Measurements from ENCODE around the gene GFAP.

The GFAP gene

DNA sequence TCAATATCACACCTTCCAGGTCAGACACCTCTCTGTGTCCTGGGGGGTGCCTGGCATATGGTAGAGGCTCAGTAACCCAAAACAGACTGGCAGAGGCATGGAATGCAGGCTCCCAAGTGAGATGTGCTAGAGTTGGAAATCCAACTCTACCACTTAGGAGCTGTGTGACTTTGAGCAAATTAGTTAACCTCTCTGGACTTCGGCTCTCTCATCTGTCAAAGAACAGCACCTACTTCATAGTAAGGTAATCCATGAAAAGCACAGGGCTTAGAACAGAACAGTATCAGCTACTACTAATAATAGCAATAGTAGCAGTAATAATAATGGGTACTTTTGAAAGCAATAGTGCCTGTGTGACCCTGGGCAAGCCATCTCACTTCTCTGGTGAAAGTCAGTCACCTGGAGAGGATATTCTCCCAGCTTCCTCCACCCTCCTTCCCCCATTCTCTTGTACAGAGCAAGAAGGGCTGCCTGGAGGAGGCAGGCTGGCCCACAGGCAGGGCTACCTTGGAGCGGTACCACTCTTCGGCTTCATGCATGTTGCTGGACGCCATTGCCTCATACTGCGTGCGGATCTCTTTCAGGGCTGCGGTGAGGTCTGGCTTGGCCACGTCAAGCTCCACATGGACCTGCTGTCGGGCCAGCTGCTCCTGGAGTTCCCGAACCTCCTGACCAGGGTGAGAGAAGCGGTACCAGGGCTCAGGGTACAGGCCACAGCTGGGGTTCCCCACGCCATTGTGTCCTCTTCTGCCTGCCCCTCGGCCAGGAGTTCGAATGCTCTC lies 2.3 kb downstream of the GFAP start:
- no peak for DNase-seq (ENCODE audit: low read depth, low spot score)
- Histone ChIP-seq H3K9me3 (ENCODE audit: insufficient read depth, low read length) (no peaks in the 10 kb centered on the region), H3K36me3 (ENCODE audit: insufficient read depth, insufficient read length, low read length) (no peaks in the 10 kb centered on the region), H3K4me3 (ENCODE audit: insufficient read length, low read depth) (no peak overlapping the region), H3K4me1 (ENCODE audit: insufficient read depth, insufficient read length) (peaks cover 16% of the 10 kb centered on the region), H3K27me3 (ENCODE audit: insufficient read depth, insufficient read length) (peaks cover 22% of the 10 kb centered on the region), H3K9ac (ENCODE audit: insufficient read length, low read depth) (no peak overlapping the region)
- TF ChIP-seq YY1 (IDR thresholded peaks at IDR 0.05; ENCODE audit: insufficient read depth, insufficient read length), result no peak
- no peak for TF ChIP-seq SUZ12 (IDR thresholded peaks at IDR 0.05; ENCODE audit: extremely low read depth, insufficient read depth, insufficient read length)
- TF ChIP-seq ZNF274 (IDR thresholded peaks at IDR 0.05; ENCODE audit: low read depth, low read length), result no peak

DNA sequence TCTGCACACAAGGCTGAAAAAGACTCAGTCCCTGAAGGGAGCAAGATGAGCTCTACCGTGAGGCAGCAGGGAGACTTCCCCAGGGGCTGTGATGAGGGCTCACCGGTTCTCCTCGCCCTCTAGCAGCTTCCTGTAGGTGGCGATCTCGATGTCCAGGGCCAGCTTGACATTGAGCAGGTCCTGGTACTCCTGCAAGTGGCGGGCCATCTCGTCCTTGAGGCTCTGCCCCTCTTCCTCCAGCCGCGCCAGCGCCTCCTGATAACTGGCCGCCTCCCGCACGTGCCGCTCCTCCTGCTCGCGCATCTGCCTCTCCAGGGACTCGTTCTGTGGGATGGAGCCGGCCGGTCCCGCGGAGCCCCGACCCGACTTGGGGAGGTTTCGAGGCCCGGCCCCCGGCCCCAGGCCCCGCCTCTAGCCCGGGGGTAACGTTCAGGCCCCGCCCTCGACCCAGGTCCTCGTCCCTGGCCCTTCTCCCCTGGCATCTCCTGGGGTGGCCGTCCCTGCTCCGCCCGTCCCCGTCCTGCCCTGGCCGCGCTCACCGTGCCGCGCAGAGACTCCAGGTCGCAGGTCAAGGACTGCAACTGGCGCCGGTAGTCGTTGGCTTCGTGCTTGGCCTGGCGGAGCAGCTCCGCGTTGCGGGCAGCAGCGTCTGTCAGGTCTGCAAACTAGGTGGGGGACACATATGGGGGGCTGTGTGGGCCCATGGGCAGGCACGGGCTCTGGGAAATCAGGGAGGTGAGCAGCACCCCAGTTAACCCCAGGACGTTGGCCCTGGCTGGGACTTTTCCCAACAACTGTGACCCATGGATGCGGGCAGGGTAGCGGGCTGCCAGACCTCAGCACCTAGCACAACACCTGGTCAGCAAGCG lies 3.9 kb downstream of the GFAP start:
- TF ChIP-seq YY1 (IDR thresholded peaks at IDR 0.05; ENCODE audit: insufficient read depth, insufficient read length) (no peak), SUZ12 (IDR thresholded peaks at IDR 0.05; ENCODE audit: extremely low read depth, insufficient read depth, insufficient read length) (no peak), ZNF274 (IDR thresholded peaks at IDR 0.05; ENCODE audit: low read depth, low read length) (no peak)
- Histone ChIP-seq H3K4me1 (ENCODE audit: insufficient read depth, insufficient read length) (peaks cover 17% of the 10 kb centered on the region), H3K9me3 (ENCODE audit: insufficient read depth, low read length) (no peaks in the 10 kb centered on the region), H3K27me3 (ENCODE audit: insufficient read depth, insufficient read length) (peaks cover 22% of the 10 kb centered on the region), H3K9ac (ENCODE audit: insufficient read length, low read depth) (peak overlapping the region; percentile 45), H3K36me3 (ENCODE audit: insufficient read depth, insufficient read length, low read length) (no peaks in the 10 kb centered on the region), H3K4me3 (ENCODE audit: insufficient read length, low read depth) (peak overlapping the region; percentile 40)
- peak; percentile 49 for DNase-seq (ENCODE audit: low read depth, low spot score)

DNA sequence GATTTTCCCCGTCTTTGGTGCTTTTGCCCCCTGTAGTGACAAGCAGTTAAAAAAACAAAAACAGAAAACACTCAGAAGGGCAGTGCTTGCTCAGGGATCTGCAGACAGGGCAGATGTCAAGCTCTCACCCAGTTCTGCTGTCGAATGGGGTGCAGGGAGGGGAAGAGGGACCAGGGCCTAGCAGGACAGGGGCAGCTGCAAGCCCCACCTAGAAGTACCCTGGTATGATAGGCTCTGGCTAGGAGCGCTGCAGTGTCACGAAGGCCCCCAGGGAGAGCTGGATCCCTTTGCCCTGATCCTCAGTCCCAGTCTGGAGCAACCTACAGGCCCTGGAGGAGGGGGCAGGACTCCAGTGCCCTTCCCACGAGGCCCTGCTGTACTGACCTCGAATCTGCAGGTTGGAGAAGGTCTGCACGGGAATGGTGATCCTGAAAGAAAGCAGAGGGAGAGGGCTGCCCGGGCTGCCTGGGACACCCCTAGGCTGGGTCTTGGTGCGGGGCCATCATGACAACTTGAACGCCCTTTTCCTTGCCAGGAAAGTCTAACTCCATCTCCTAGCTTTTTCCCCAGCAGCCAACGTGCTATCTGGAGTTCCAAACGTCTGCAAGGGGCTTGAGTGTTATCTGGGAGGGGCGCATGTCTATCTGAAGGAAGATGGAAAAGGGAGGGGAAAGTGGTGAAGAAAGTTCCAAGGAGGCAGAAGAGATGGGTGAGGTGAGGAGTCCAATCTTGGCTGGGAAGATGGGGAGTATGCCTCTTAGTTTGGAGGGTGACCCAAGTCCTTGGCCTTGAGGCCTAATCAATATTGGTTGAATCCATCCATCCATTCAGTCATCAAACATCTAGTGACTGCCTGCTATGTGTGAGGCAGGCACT lies 4.8 kb downstream of the GFAP start:
- no peaks in the 10 kb centered on the region for H3K36me3 ChIP-seq (ENCODE audit: insufficient read depth, insufficient read length, low read length)
- peak overlapping the region; percentile 45 for H3K9ac ChIP-seq (ENCODE audit: insufficient read length, low read depth)
- H3K4me1 ChIP-seq (ENCODE audit: insufficient read depth, insufficient read length), result peaks cover 25% of the 10 kb centered on the region
- H3K27me3 ChIP-seq (ENCODE audit: insufficient read depth, insufficient read length), result peaks cover 22% of the 10 kb centered on the region
- no peaks in the 10 kb centered on the region for H3K9me3 ChIP-seq (ENCODE audit: insufficient read depth, low read length)
- DNase-seq (ENCODE audit: low read depth, low spot score), result no peak
- TF ChIP-seq ZNF274 (IDR thresholded peaks at IDR 0.05; ENCODE audit: low read depth, low read length) (no peak), YY1 (IDR thresholded peaks at IDR 0.05; ENCODE audit: insufficient read depth, insufficient read length) (no peak), SUZ12 (IDR thresholded peaks at IDR 0.05; ENCODE audit: extremely low read depth, insufficient read depth, insufficient read length) (no peak)
- no peak overlapping the region for H3K4me3 ChIP-seq (ENCODE audit: insufficient read length, low read depth)

DNA sequence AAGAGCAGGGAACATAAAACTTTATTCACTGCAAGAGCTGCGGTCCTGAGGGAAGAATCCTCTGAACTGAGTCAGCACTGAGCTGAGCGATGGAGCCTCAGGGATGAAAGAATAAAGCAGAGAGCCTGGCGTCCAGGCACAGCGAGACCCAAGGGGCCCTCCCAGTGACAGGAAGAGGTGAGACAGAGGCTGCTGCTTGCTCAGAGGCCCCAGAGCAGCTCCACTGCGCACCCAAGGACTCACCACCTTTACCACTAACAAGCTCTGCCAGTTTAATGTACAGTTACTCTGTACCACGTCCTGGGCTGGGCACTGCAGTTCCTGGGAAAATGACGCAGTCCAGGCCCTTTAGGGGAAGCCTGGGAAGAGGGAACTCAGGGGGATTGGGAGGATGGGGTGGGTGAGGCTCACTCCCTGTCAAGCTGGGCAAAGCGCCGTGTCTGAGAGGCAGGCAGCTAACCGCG lies 5.6 kb downstream of the GFAP start:
- TF ChIP-seq SUZ12 (IDR thresholded peaks at IDR 0.05; ENCODE audit: extremely low read depth, insufficient read depth, insufficient read length), result no peak
- TF ChIP-seq ZNF274 (IDR thresholded peaks at IDR 0.05; ENCODE audit: low read depth, low read length), result no peak
- TF ChIP-seq YY1 (IDR thresholded peaks at IDR 0.05; ENCODE audit: insufficient read depth, insufficient read length), result no peak
- H3K9ac ChIP-seq (ENCODE audit: insufficient read length, low read depth), result no peak overlapping the region
- no peak overlapping the region for H3K4me3 ChIP-seq (ENCODE audit: insufficient read length, low read depth)
- peaks cover 27% of the 10 kb centered on the region for H3K4me1 ChIP-seq (ENCODE audit: insufficient read depth, insufficient read length)
- no peak for DNase-seq (ENCODE audit: low read depth, low spot score)
- peaks cover 22% of the 10 kb centered on the region for H3K27me3 ChIP-seq (ENCODE audit: insufficient read depth, insufficient read length)
- H3K9me3 ChIP-seq (ENCODE audit: insufficient read depth, low read length), result no peaks in the 10 kb centered on the region
- H3K36me3 ChIP-seq (ENCODE audit: insufficient read depth, insufficient read length, low read length), result no peaks in the 10 kb centered on the region

DNA sequence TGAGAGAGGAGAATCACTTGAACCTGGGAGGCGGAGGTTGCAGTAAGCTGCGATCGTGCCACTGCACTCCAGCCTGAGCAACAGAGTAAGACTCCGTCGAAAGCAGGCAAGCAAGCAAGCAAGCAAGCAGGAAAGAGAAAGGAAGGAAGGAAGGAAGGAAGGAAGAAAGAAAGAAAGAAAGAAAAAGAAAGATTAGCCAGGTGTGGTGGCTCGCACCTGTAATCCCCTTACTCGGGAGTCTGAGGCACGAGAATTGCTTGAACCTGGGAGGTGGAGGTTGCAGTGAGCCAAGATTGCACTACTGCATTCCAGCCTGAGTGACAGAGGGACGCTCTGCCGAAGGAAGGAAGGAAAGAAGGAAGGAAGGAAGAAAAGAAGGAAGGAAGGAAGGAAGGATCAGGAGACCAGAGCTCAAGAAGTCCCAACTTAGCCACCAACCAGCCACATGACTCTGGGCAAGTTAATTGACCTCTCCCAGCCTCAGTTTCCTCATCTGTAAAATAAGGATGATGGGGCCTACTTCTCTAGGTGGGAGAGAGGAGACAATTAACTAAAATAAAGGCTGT lies 6.5 kb downstream of the GFAP start:
- H3K27me3 ChIP-seq (ENCODE audit: insufficient read depth, insufficient read length), result peaks cover 22% of the 10 kb centered on the region
- TF ChIP-seq YY1 (IDR thresholded peaks at IDR 0.05; ENCODE audit: insufficient read depth, insufficient read length), result no peak
- TF ChIP-seq ZNF274 (IDR thresholded peaks at IDR 0.05; ENCODE audit: low read depth, low read length), result no peak
- TF ChIP-seq SUZ12 (IDR thresholded peaks at IDR 0.05; ENCODE audit: extremely low read depth, insufficient read depth, insufficient read length), result no peak
- peaks cover 27% of the 10 kb centered on the region for H3K4me1 ChIP-seq (ENCODE audit: insufficient read depth, insufficient read length)
- no peak overlapping the region for H3K4me3 ChIP-seq (ENCODE audit: insufficient read length, low read depth)
- no peaks in the 10 kb centered on the region for H3K36me3 ChIP-seq (ENCODE audit: insufficient read depth, insufficient read length, low read length)
- DNase-seq (ENCODE audit: low read depth, low spot score), result no peak
- no peaks in the 10 kb centered on the region for H3K9me3 ChIP-seq (ENCODE audit: insufficient read depth, low read length)
- H3K9ac ChIP-seq (ENCODE audit: insufficient read length, low read depth), result no peak overlapping the region

DNA sequence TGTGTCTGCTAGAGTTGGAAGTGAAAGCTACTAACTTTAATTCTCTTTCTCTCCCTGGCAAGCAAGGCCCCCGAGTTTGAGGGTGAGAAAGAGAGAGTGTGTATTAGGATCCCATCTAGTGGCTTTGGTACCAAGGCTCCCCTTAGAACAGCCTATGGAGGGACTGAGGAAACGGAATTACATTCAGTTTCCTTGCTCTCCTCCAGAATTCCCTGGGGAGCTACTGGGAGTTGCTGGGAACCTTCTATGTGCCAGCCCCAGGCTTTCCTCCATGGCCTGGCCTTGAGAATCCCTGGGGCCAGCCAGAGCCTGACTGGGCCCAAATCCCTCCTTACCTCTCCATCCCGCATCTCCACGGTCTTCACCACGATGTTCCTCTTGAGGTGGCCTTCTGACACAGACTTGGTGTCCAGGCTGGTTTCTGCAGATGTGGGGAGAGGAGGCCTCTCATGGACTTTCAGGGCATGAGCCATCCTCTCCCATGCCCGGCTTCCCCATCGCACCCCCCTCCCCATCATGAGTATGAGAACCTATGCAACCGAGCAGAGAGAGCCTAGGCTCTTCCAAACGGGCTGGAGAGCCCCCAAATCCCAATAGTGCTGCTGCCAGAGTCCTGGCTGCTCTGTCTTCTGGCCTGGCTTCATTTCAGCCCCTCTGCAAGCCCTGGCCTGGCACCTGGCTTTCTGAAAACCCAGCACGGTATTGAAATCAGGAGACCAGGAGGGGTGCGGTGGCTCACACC lies 7.4 kb downstream of the GFAP start:
- peaks cover 24% of the 10 kb centered on the region for H3K4me1 ChIP-seq (ENCODE audit: insufficient read depth, insufficient read length)
- no peak for DNase-seq (ENCODE audit: low read depth, low spot score)

More for the DNA sequence above, 7.4 kb downstream of the GFAP start:
- Histone ChIP-seq H3K36me3 (ENCODE audit: insufficient read depth, insufficient read length, low read length) (peaks cover 3% of the 10 kb centered on the region), H3K27me3 (ENCODE audit: insufficient read depth, insufficient read length) (peaks cover 15% of the 10 kb centered on the region), H3K4me3 (ENCODE audit: insufficient read length, low read depth) (no peak overlapping the region), H3K9ac (ENCODE audit: insufficient read length, low read depth) (no peak overlapping the region), H3K9me3 (ENCODE audit: insufficient read depth, low read length) (no peaks in the 10 kb centered on the region)
- TF ChIP-seq SUZ12 (IDR thresholded peaks at IDR 0.05; ENCODE audit: extremely low read depth, insufficient read depth, insufficient read length) (no peak), ZNF274 (IDR thresholded peaks at IDR 0.05; ENCODE audit: low read depth, low read length) (no peak), YY1 (IDR thresholded peaks at IDR 0.05; ENCODE audit: insufficient read depth, insufficient read length) (no peak)
